ENCODE results near the gene METTL16.

DNA sequence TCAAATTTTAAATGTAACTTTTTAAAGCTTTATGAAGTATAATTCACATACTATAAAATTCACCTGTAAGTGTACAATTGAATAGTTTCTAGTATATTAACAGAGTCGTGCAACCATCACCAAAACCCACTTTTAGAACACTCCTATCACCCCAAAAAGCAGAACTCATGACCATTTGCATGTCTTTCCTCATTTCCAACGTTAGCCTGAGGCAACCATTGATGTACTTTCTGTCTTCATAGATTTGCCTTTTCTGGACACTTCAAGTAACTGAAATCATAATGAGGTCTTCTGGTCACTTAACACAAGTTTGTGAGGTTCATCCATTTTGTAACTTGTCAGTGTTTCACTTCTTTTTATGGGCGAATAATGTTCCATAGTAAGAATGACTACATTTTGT, 33.2 kb downstream of the METTL16 start:
- TF ChIP-seq, protein P1, sequence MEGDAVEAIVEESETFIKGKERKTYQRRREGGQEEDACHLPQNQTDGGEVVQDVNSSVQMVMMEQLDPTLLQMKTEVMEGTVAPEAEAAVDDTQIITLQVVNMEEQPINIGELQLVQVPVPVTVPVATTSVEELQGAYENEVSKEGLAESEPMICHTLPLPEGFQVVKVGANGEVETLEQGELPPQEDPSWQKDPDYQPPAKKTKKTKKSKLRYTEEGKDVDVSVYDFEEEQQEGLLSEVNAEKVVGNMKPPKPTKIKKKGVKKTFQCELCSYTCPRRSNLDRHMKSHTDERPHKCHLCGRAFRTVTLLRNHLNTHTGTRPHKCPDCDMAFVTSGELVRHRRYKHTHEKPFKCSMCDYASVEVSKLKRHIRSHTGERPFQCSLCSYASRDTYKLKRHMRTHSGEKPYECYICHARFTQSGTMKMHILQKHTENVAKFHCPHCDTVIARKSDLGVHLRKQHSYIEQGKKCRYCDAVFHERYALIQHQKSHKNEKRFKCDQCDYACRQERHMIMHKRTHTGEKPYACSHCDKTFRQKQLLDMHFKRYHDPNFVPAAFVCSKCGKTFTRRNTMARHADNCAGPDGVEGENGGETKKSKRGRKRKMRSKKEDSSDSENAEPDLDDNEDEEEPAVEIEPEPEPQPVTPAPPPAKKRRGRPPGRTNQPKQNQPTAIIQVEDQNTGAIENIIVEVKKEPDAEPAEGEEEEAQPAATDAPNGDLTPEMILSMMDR (IDR thresholded peaks at IDR 0.05): no peak
- TF ChIP-seq POLR2A (IDR thresholded peaks at IDR 0.05): no peak
